HG03354 (cell line): ENCODE results near the gene ILKAP.
A peak's percentile ranks its signal among the peaks of the same experiment; 100 is the strongest.

Experiments
- ATAC-seq: cut with Tn5 transposase; IDR thresholded peaks from one replicate; pipeline ENCODE4 v1.9.1; 2021; ENCODE audit warnings: mild to moderate bottlenecking; ENCODE audit not compliant: unreplicated experiment, poor library complexity, severe bottlenecking

ILKAP gene

GRCh38 chr2:238168196-238169047 is 35.1 kb downstream of the ILKAP start:
- ATAC-seq = no peak

DNA sequence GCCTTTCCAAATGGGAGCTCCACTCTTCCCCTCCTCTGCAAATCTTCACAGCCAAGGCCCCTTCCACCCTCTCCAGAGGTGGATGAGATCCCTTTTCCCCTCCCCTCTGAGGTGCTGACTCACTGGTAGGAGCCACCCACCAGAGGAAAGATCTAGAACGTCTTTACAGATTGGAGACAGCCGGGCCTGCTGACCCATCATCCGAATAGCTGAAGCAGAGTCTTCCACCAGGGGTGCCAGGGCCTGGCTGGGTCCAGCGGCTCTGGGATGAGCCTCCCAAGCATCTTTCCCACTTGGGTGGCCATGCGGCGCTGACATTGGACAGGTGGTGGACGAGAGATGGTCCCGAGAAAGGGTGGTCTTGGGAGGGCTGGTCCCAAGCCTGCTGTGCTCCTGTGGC is 35.7 kb downstream of the ILKAP start:
- ATAC-seq = no peak

- ATAC-seq = no peak
Observed at GRCh38 chr2:238167344-238167715, 36.2 kb downstream of the ILKAP start.

GRCh38 chr2:238166391-238167343 is 36.8 kb downstream of the ILKAP start:
- no peak for ATAC-seq

GRCh38 chr2:238165288-238165921 is 38.1 kb downstream of the ILKAP start:
- ATAC-seq = no peak

GRCh38 chr2:238164906-238165287 is 38.6 kb downstream of the ILKAP start:
- no peak for ATAC-seq

- ATAC-seq = no peak
Observed at GRCh38 chr2:238163481-238164198, 39.9 kb downstream of the ILKAP start.

GRCh38 chr2:238162846-238163441 is 40.6 kb downstream of the ILKAP start:
- no peak for ATAC-seq

GRCh38 chr2:238162251-238162845 is 41.1 kb downstream of the ILKAP start:
- ATAC-seq = no peak

DNA sequence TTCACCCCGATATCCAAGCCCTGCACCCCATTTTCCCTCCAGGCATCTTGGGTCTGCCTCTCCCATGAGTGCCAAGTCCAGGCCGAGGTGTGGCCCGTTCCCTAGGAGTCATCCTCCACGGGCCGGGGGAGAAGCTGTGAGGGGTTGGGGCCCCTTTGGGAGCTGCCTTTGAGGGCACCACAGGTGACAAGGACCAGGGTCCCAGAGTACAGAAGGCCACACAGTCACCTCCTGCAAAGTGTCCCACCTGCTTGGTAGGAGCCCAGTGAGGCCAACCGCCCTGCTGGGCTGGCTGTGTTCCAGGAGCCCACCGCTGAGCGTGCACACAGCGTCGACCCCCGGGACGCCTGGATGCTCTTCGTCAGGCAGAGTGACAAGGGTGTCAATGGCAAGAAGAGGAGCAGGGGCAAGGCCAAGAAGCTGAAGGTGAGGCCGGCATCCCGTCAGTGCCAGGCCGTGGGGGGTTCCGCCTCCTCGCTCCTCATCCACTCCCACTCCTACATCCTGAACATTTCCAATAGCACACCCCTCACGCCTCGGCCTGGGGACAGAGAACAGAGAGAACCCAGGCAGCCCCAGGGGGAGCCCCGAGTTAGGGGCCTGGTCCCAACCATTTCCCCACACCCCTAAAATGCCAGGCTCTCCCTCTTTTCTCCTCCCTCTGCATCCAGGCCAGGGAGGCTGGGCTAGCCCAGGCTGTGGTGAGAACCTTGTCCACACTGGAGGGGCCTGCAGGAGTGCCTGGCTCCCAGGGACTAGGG is 42.0 kb downstream of the ILKAP start:
- no peak for ATAC-seq

DNA sequence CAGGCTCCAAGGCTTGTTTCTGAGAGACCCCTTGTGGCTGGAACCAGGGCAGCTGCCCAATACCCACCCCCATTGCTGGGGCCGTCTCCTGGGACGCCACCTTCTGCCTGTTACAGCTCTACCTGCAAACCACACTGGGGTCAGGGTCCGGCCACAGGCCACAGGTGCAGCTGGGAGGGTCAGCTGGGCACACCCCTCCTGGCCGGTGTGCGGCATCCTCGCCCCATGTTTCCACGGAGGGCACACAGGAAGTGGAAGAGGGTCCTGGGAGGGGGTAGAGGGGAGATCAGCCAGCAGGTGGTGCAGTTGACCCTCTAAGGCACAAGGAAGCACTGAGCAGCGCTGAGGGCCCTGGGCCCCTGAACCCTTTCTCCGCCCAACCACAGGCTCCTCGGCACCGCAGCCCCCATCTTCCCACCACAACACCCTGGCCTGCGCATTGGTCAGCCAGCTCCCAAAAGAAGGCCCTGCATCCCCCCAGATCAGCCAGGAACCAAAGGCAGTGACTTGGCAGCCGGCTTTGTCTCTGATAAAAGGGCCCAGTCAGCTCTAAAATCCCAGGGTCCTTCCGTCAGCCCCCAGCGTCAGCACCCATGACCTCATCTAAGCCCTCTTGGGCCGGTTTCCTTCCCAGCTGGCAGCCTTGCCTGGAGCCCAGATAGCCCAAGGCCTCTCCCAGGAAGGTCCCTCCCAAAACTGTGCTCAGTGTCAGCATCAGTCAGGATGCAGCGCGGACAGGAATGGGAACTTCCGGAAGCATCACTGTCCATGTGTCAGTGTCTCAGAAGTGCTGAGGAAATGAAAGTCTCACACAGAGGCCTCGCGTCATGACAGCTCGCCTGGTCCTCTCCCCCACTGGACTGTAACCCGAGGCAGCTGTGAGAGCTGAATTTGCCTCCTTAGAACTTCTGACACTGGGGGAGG is 43.0 kb downstream of the ILKAP start:
- no peak for ATAC-seq

GRCh38 chr2:238159661-238160205 is 43.8 kb downstream of the ILKAP start:
- ATAC-seq = no peak

- ATAC-seq = peak; percentile 15
Observed at GRCh38 chr2:238159071-238159539, 44.4 kb downstream of the ILKAP start.

DNA sequence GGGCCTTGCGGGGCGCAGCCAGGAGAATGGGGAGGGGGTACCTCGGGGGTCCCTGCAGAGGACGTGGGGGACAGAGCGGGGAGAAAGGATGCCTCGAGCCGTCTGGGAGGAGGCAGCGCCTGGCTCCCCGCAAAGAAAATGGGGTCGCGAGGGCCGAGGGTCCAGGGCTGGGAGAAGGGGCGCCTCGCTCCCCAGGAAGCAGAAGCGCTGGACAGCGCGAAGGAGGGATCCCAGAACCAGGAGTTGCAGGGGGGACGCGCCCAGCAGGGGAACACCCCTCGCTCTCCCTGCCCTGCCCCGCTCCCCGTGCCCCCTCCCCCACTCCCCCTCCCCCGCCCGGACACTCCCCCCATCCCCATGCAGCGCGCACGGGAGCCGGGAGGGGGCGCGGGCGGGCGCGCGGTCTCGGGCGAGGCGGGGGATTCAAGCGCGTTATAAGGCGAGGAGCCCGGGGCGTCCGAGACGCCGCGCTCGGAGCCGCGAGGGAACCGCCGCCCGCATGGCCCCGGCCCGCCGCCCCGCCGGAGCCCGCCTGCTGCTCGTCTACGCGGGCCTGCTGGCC is 44.9 kb downstream of the ILKAP start, which contains the start of gene ERFE:
ERFE (plus strand) TSS at position 462 of the 562 bp plus-strand sequence; CDS start at position 500, 38 bp downstream.
- ATAC-seq = peak; percentile 52

- ATAC-seq = no peak
Observed at GRCh38 chr2:238158018-238158508, 45.4 kb downstream of the ILKAP start.

- no peak for ATAC-seq
Observed at GRCh38 chr2:238157506-238158017, 45.9 kb downstream of the ILKAP start.
